CD14-positive monocyte (primary cell): ENCODE measurements around the gene USP46. TPM values are rescaled to one million over a fixed set of nuclear protein-coding genes. Genes with fewer than 3 reads are reported as not detected.

ENCODE experiments used
- DNase-seq, 3 donors: peaks; one replicate each; pipeline ENCODE4 v3.0.0-alpha.2; 2011 to 2022
- H2AFZ ChIP-seq: 2 replicates; pipeline ENCODE4 v1.6.0; 2012; ENCODE audit warnings: mild to moderate bottlenecking, low read depth, low read length, inconsistent platforms; ENCODE audit not compliant: insufficient read depth, poor library complexity, severe bottlenecking
- H3K27ac ChIP-seq, 2 donors: 1 replicate in 1 of 2; 2 replicates in 1 of 2; pipeline ENCODE4 v1.5.1; 2012 to 2013; ENCODE audit warnings: low read length in 2 of 2, control low read depth in 1 of 2, inconsistent platforms in 1 of 2, low read depth in 1 of 2, mild to moderate bottlenecking in 1 of 2
- H3K27me3 ChIP-seq, 2 donors: one replicate each; pipeline versions ENCODE4 v1.6.0 to v1.6.1; 2011 to 2013; ENCODE audit warnings: low read length in 2 of 2; ENCODE audit not compliant: control insufficient read depth in 2 of 2, insufficient read depth in 2 of 2
- H3K36me3 ChIP-seq, 2 donors: replicated peaks in 1 of 2; 1 replicate in 1 of 2; 2 replicates in 1 of 2; pipeline versions ENCODE4 v1.5.1 to v1.6.1; 2012 to 2013; ENCODE audit warnings: low read length in 2 of 2, control low read depth in 1 of 2, inconsistent platforms in 1 of 2, mild to moderate bottlenecking in 1 of 2; ENCODE audit not compliant: insufficient read depth in 2 of 2, control insufficient read depth in 1 of 2
- H3K4me1 ChIP-seq, 2 donors: 1 replicate in 1 of 2; 2 replicates in 1 of 2; pipeline versions ENCODE4 v1.5.1 to v1.6.1; 2012 to 2013; ENCODE audit warnings: low read length in 2 of 2, control low read depth in 1 of 2, inconsistent platforms in 1 of 2, mild to moderate bottlenecking in 1 of 2, moderate library complexity in 1 of 2; ENCODE audit not compliant: insufficient read depth in 2 of 2, control insufficient read depth in 1 of 2
- H3K4me2 ChIP-seq: replicated peaks from 2 replicates; pipeline ENCODE3; 2012; ENCODE audit warnings: low read length, moderate library complexity, mild to moderate bottlenecking; ENCODE audit not compliant: poor library complexity, severe bottlenecking; ENCODE audit errors: extremely low read depth
- H3K4me3 ChIP-seq, 3 experiments: fragments of 200-600 bp in 1 of 3; sonication (generic) in 1 of 3; replicated peaks in 1 of 3; 1 replicate in 2 of 3; 2 replicates in 1 of 3; pipeline ENCODE4 v1.5.1; 2011 to 2013; ENCODE audit warnings: low read length in 3 of 3, mild to moderate bottlenecking in 3 of 3, control low read depth in 2 of 3, low read depth in 2 of 3, inconsistent platforms in 1 of 3, moderate library complexity in 1 of 3
- H3K79me2 ChIP-seq: 2 replicates; pipeline ENCODE4 v1.6.0; 2012; ENCODE audit warnings: mild to moderate bottlenecking, control low read depth, inconsistent platforms, low read length, moderate library complexity; ENCODE audit not compliant: insufficient read depth
- H3K9ac ChIP-seq: 2 replicates; pipeline ENCODE4 v1.6.0; 2017; ENCODE audit warnings: low read length, mild to moderate bottlenecking; ENCODE audit not compliant: insufficient read depth, poor library complexity, severe bottlenecking
- H3K9me3 ChIP-seq, 2 donors: replicated peaks in 1 of 2; 1 replicate in 1 of 2; 2 replicates in 1 of 2; pipeline versions ENCODE4 v1.5.1 to v1.6.1; 2012 to 2013; ENCODE audit warnings: low read length in 2 of 2, control low read depth in 1 of 2; ENCODE audit not compliant: control insufficient read depth in 1 of 2, insufficient read depth in 1 of 2
- H4K20me1 ChIP-seq: 2 replicates; pipeline ENCODE4 v1.6.0; 2012; ENCODE audit warnings: mild to moderate bottlenecking, low read length, control low read depth, moderate library complexity; ENCODE audit not compliant: insufficient read depth
- H3K27ac Mint-ChIP-seq, 7 donors: one replicate each; pipeline ENCODE4 v1.8.0; 2020; ENCODE audit warnings: mild to moderate bottlenecking in 7 of 7, mixed read lengths in 7 of 7, moderate library complexity in 6 of 7, inconsistent platforms in 2 of 7
- H3K27me3 Mint-ChIP-seq, 3 donors: one replicate each; pipeline ENCODE4 v1.8.0; 2021 to 2022; ENCODE audit warnings: low read depth in 3 of 3, mild to moderate bottlenecking in 3 of 3, mixed read lengths in 3 of 3, moderate library complexity in 3 of 3, inconsistent platforms in 1 of 3
- H3K36me3 Mint-ChIP-seq, 2 donors: one replicate each; pipeline ENCODE4 v1.8.0; 2020; ENCODE audit warnings: mixed read lengths in 2 of 2, inconsistent platforms in 1 of 2, mild to moderate bottlenecking in 1 of 2
- H3K4me1 Mint-ChIP-seq: one replicate; pipeline ENCODE4 v1.8.0; 2020; ENCODE audit warnings: mild to moderate bottlenecking, mixed read lengths
- H3K4me3 Mint-ChIP-seq, 2 donors: one replicate each; pipeline ENCODE4 v1.8.0; 2020; ENCODE audit warnings: mild to moderate bottlenecking in 2 of 2, mixed read lengths in 2 of 2, moderate library complexity in 1 of 2
- H3K9me3 Mint-ChIP-seq, 7 donors: one replicate each; pipeline ENCODE4 v1.8.0; 2020 to 2022; ENCODE audit warnings: mixed read lengths in 7 of 7, mild to moderate bottlenecking in 6 of 7, moderate library complexity in 6 of 7, inconsistent platforms in 2 of 7
- CTCF ChIP-seq: fragments of 200-600 bp; IDR thresholded peaks from one replicate; pipeline ENCODE4 v1.8.0; 2022; ENCODE audit warnings: antibody characterized with exemption, mild to moderate bottlenecking
- WGBS: methylation state at CpG from one replicate; pipeline ENCODE4 v1.1.5; 2013; ENCODE audit warnings: missing lambda C conversion rate; ENCODE audit not compliant: insufficient coverage; 5-methylcytosine and 5-hydroxymethylcytosine counted together
- intact Hi-C, 2 donors: fragments of 100-400 bp; cut with micrococcal nuclease; formaldehyde crosslinking; loops; one replicate each; pipeline versions ENCODE4 v1.15.0 to v1.15.1; 2023
- polyA plus RNA-seq, 3 donors: library from polyadenylated mRNA; depleted of rRNA in 1 of 3; unstranded in 2 of 3; stranded (reverse) in 1 of 3; fragments of 300-500 nt in 2 of 3; fragments of >200 nt in 1 of 3; fragmentation: Illumina TruSeq in 2 of 3; gene quantifications; 1 replicate in 2 of 3; 2 replicates in 1 of 3; pipeline ENCODE4 v1.2.3, GENCODE V29; 2012 to 2021

USP46 gene
- polyA plus RNA-seq, 3 donors = 2.3 to 3.9 (median 2.7) TPM

DNA sequence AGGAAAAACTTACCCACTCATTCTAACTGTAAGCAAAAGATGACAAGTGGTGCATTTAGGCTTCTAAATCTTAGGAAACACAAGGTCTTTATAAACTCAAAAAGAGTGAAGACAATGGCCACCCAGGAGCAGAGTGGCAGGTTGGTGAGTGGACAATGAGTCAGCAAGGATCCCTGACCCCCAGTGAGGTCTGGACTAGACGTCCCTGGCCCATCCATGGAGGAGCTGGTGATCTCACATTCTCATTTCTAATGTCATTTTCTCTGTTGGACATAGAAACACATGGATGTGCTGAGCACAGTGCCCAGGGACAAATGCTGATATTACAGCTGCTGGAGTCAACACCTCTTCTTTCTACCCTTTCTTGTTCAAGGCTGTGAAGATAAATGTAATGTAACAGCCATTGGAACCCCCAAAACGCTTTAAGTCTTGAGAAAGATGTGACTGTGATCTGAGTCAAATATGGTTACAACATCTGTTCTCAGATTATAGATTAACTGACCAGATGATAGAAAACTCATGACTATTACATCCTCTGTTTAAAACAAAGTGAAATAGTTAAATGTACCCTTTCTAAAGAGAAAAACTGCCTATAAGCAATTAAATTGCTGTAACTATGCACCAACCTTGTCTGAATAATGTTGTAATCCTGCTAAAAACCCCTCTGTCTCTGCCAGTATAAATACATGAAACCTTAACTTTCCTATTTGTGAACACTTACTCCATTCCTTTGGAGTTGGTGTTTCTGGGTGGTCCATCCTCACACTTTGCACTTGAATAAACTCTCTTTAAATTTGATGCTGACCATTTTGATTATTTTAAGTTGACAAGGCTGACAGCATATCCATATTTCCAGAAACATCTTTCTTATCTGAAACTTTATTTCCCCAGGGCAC, 92.7 kb downstream of the USP46 start:
- Mint-ChIP-seq H3K27me3 (peaks cover 2 to 8% (median 7%) of the 10 kb centered on the region in 3 donors), H3K9me3 (peaks cover 1 to 7% (median 5%) of the 10 kb centered on the region in 7 donors), H3K27ac (no peak overlapping the region), H3K4me1 (no peaks in the 10 kb centered on the region), H3K36me3 (no peaks in the 10 kb centered on the region), H3K4me3 (no peak overlapping the region)
- intact Hi-C loops = no loop called here
- Histone ChIP-seq H2AFZ (no peak overlapping the region), H3K27ac (no peak overlapping the region), H3K27me3 (no peaks in the 10 kb centered on the region), H3K4me3 (no peak overlapping the region), H3K79me2 (no peaks in the 10 kb centered on the region), H3K4me2 (no peak overlapping the region), H4K20me1 (no peaks in the 10 kb centered on the region), H3K9me3 (no peaks in the 10 kb centered on the region), H3K9ac (no peak overlapping the region), H3K4me1 (no peaks in the 10 kb centered on the region), H3K36me3 (no peaks in the 10 kb centered on the region)
- DNase-seq = no peak
- TF ChIP-seq CTCF = no peak
- WGBS = 56% methylated on average over 1 of the region's 2 CpGs

GRCh38 chr4:52560844-52561280, 98.2 kb downstream of the USP46 start:
- Histone ChIP-seq H2AFZ (no peak overlapping the region), H4K20me1 (no peaks in the 10 kb centered on the region), H3K79me2 (no peaks in the 10 kb centered on the region), H3K9ac (no peak overlapping the region), H3K4me3 (no peak overlapping the region), H3K36me3 (no peaks in the 10 kb centered on the region), H3K9me3 (peaks cover 0 to 3% of the 10 kb centered on the region in 2 donors), H3K27me3 (no peaks in the 10 kb centered on the region), H3K4me1 (no peaks in the 10 kb centered on the region), H3K4me2 (no peak overlapping the region), H3K27ac (no peak overlapping the region)
- Mint-ChIP-seq H3K9me3 (peaks cover 1 to 7% (median 5%) of the 10 kb centered on the region in 7 donors), H3K27me3 (peaks cover 2 to 7% (median 4%) of the 10 kb centered on the region in 3 donors), H3K36me3 (no peaks in the 10 kb centered on the region), H3K4me1 (no peaks in the 10 kb centered on the region), H3K4me3 (no peak overlapping the region), H3K27ac (no peak overlapping the region)
- no peak for DNase-seq
- intact Hi-C loops = no loop called here
- TF ChIP-seq CTCF = no peak
- WGBS = 100% methylated on average over 1 of the region's 1 CpG
